ENCODE measurements around the gene YDJC.
"Not testable (repeated sequence)": the region's sequence is repeated elsewhere in the genome, so short reads cannot be mapped to it uniquely, and the experiment has no call there.

YDJC gene

GRCh38 chr22:21629255-21630149 is at the start of gene YDJC:
YDJC (minus strand) TSS chr22:21630022; CDS start chr22:21630014, 8 bp downstream.
- peak; percentile 54 for DNase-seq (ENCODE audit: low read depth)

GRCh38 chr22:21679383-21679782 is 49.6 kb upstream of the YDJC start:
- no peak for DNase-seq (ENCODE audit: low read depth)

- DNase-seq (ENCODE audit: low read depth), result not testable (repeated sequence)
Measured at GRCh38 chr22:21678842-21679241, 49.0 kb upstream of the YDJC start.

GRCh38 chr22:21677606-21678443 is 48.0 kb upstream of the YDJC start:
- no peak for DNase-seq (ENCODE audit: low read depth)

GRCh38 chr22:21674638-21675245 is 44.9 kb upstream of the YDJC start:
- DNase-seq (ENCODE audit: low read depth), result no peak

GRCh38 chr22:21673534-21674321 is 43.9 kb upstream of the YDJC start:
- no peak for DNase-seq (ENCODE audit: low read depth)

- DNase-seq (ENCODE audit: low read depth), result no peak
Measured at GRCh38 chr22:21672107-21672629, 42.3 kb upstream of the YDJC start.

- DNase-seq (ENCODE audit: low read depth), result no peak
Measured at GRCh38 chr22:21669026-21669425, 39.2 kb upstream of the YDJC start.

- no peak for DNase-seq (ENCODE audit: low read depth)
Measured at GRCh38 chr22:21666786-21667185, 37.0 kb upstream of the YDJC start.

- DNase-seq (ENCODE audit: low read depth), result no peak
Measured at GRCh38 chr22:21665047-21665851, 35.4 kb upstream of the YDJC start.

- no peak for DNase-seq (ENCODE audit: low read depth)
Measured at GRCh38 chr22:21663738-21664137, 33.9 kb upstream of the YDJC start.

- DNase-seq (ENCODE audit: low read depth), result no peak
Measured at GRCh38 chr22:21661991-21662390, 32.2 kb upstream of the YDJC start.

GRCh38 chr22:21660904-21661303 is 31.1 kb upstream of the YDJC start:
- no peak for DNase-seq (ENCODE audit: low read depth)

GRCh38 chr22:21659864-21660525 is 30.2 kb upstream of the YDJC start:
- no peak for DNase-seq (ENCODE audit: low read depth)

GRCh38 chr22:21657360-21658032 is 27.7 kb upstream of the YDJC start:
- DNase-seq (ENCODE audit: low read depth), result no peak

GRCh38 chr22:21657020-21657359 is 27.2 kb upstream of the YDJC start:
- no peak for DNase-seq (ENCODE audit: low read depth)

GRCh38 chr22:21652547-21653545 is 23.0 kb upstream of the YDJC start:
- no peak for DNase-seq (ENCODE audit: low read depth)

- peak; percentile 61 for DNase-seq (ENCODE audit: low read depth)
Measured at GRCh38 chr22:21652010-21652546, 22.3 kb upstream of the YDJC start.

Data from HS-27A (cell line).